Measurements from ENCODE around the gene TNNI2. TPM values are rescaled to one million over a fixed set of nuclear protein-coding genes. Genes with fewer than 3 reads are reported as not detected.

TNNI2 gene
- total RNA-seq, 2 donors from 2014 or later = not detected

- Histone ChIP-seq H3K27me3 (ENCODE audit: control insufficient read depth, insufficient read depth, low read length, poor library complexity, severe bottlenecking) (no peaks in the 10 kb centered on the region), H3K9me3 (ENCODE audit: control insufficient read depth, low read length) (no peaks in the 10 kb centered on the region), H3K4me1 (ENCODE audit: control insufficient read depth, insufficient read depth, low read length) (no peaks in the 10 kb centered on the region), H3K9ac (ENCODE audit: extremely low read depth, low read length, poor library complexity, severe bottlenecking) (no peak overlapping the region), H3K27ac (ENCODE audit: low read depth, low read length) (no peak overlapping the region), H3K4me3 (ENCODE audit: low read length) (no peak overlapping the region), H3K36me3 (ENCODE audit: control insufficient read depth, insufficient read depth, low read length) (no peaks in the 10 kb centered on the region)
- Mint-ChIP-seq H3K27ac (no peak overlapping the region), H3K9me3 (no peaks in the 10 kb centered on the region), H3K4me1 (no peaks in the 10 kb centered on the region), H3K36me3 (ENCODE audit: low read depth) (no peaks in the 10 kb centered on the region), H3K27me3 (ENCODE audit: insufficient read depth) (peaks cover 12% of the 10 kb centered on the region), H3K4me3 (no peak overlapping the region)
- no peak for DNase-seq
- 90 to 93% methylated on average over 9 to 25 of the region's 25 CpGs for WGBS, 2 experiments (ENCODE audit: insufficient coverage in 1 of 2, insufficient read length in 1 of 2)
- no peak for TF ChIP-seq CTCF (conservative IDR thresholded peaks at IDR 0.05)
These were observed 30.0 kb downstream of the TNNI2 start for GRCh38 chr11:1868636-1869291.

- Mint-ChIP-seq H3K36me3 (ENCODE audit: low read depth) (no peaks in the 10 kb centered on the region), H3K27ac (no peak overlapping the region), H3K4me3 (no peak overlapping the region), H3K27me3 (ENCODE audit: insufficient read depth) (peaks cover 12% of the 10 kb centered on the region), H3K9me3 (no peaks in the 10 kb centered on the region), H3K4me1 (no peaks in the 10 kb centered on the region)
- Histone ChIP-seq H3K4me3 (ENCODE audit: low read length) (no peak overlapping the region), H3K27ac (ENCODE audit: low read depth, low read length) (no peak overlapping the region), H3K9me3 (ENCODE audit: control insufficient read depth, low read length) (no peaks in the 10 kb centered on the region), H3K9ac (ENCODE audit: extremely low read depth, low read length, poor library complexity, severe bottlenecking) (no peak overlapping the region), H3K27me3 (ENCODE audit: control insufficient read depth, insufficient read depth, low read length, poor library complexity, severe bottlenecking) (no peaks in the 10 kb centered on the region), H3K4me1 (ENCODE audit: control insufficient read depth, insufficient read depth, low read length) (no peaks in the 10 kb centered on the region), H3K36me3 (ENCODE audit: control insufficient read depth, insufficient read depth, low read length) (no peaks in the 10 kb centered on the region)
- TF ChIP-seq CTCF (conservative IDR thresholded peaks at IDR 0.05) = peak; percentile 39
- DNase-seq = no peak
- WGBS, 2 experiments (ENCODE audit: insufficient coverage in 1 of 2, insufficient read length in 1 of 2) = 79 to 92% methylated on average over 16 to 34 of the region's 34 CpGs
These were observed 30.9 kb downstream of the TNNI2 start for GRCh38 chr11:1869427-1870325.

- H3K4me3 ChIP-seq (ENCODE audit: low read length) = no peak overlapping the region
- Mint-ChIP-seq H3K36me3 (ENCODE audit: low read depth) (no peaks in the 10 kb centered on the region), H3K27ac (no peak overlapping the region), H3K27me3 (ENCODE audit: insufficient read depth) (peaks cover 12% of the 10 kb centered on the region), H3K4me1 (no peaks in the 10 kb centered on the region), H3K9me3 (no peaks in the 10 kb centered on the region), H3K4me3 (no peak overlapping the region)
- WGBS, 2 experiments (ENCODE audit: insufficient coverage in 1 of 2, insufficient read length in 1 of 2) = 88 to 89% methylated on average over 3 to 12 of the region's 12 CpGs
- H3K4me1 ChIP-seq (ENCODE audit: control insufficient read depth, insufficient read depth, low read length) = no peaks in the 10 kb centered on the region
- H3K9ac ChIP-seq (ENCODE audit: extremely low read depth, low read length, poor library complexity, severe bottlenecking) = no peak overlapping the region
- no peak for DNase-seq
- no peaks in the 10 kb centered on the region for H3K36me3 ChIP-seq (ENCODE audit: control insufficient read depth, insufficient read depth, low read length)
- no peak for TF ChIP-seq CTCF (conservative IDR thresholded peaks at IDR 0.05)
- no peak overlapping the region for H3K27ac ChIP-seq (ENCODE audit: low read depth, low read length)
- no peaks in the 10 kb centered on the region for H3K9me3 ChIP-seq (ENCODE audit: control insufficient read depth, low read length)
- no peaks in the 10 kb centered on the region for H3K27me3 ChIP-seq (ENCODE audit: control insufficient read depth, insufficient read depth, low read length, poor library complexity, severe bottlenecking)
These were observed 31.5 kb downstream of the TNNI2 start for GRCh38 chr11:1870326-1870696.

Measured in endodermal cell (in vitro differentiated cells).